Measurements from ENCODE around the gene CDC42BPB. TPM values are rescaled to one million over a fixed set of nuclear protein-coding genes. Genes with fewer than 3 reads are reported as not detected.

CDC42BPB gene
- total RNA-seq, 1 experiment from 2014 or later, result 103 TPM

DNA sequence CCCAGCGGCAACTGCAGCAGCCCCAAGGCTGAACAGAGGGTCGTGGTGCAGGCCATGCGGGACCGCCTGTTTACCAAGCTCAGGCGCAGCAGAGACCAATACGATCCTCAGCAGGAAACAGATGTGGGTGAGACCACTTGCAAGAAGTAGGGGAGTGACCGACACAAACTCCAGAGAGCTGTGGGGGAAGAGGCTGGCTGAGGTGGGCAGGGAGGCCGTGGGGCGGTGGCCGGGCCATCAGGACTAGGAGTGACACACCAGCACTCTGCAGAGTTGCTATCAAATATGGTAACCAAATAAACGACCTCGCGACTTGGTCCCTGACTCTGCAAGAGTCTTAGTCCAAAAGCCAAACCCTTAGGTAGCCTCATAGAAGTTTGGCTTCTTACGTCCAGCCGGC lies 104.2 kb downstream of the CDC42BPB start:
- WGBS (ENCODE audit: extremely low coverage, insufficient read length, low lambda C conversion rate), result no CpG with 5 or more reads among the region's 15 CpGs
- no peak overlapping the region for H2AFZ ChIP-seq (ENCODE audit: low read length)
- H3K9ac ChIP-seq (ENCODE audit: extremely low read depth, insufficient read length, low read length), result no peak overlapping the region
- no peak overlapping the region for H4K91ac ChIP-seq (ENCODE audit: insufficient read length, low read depth, low read length)
- H3K18ac ChIP-seq (ENCODE audit: insufficient read length, low read depth, low read length), result no peak overlapping the region
- TF ChIP-seq, protein P1, sequence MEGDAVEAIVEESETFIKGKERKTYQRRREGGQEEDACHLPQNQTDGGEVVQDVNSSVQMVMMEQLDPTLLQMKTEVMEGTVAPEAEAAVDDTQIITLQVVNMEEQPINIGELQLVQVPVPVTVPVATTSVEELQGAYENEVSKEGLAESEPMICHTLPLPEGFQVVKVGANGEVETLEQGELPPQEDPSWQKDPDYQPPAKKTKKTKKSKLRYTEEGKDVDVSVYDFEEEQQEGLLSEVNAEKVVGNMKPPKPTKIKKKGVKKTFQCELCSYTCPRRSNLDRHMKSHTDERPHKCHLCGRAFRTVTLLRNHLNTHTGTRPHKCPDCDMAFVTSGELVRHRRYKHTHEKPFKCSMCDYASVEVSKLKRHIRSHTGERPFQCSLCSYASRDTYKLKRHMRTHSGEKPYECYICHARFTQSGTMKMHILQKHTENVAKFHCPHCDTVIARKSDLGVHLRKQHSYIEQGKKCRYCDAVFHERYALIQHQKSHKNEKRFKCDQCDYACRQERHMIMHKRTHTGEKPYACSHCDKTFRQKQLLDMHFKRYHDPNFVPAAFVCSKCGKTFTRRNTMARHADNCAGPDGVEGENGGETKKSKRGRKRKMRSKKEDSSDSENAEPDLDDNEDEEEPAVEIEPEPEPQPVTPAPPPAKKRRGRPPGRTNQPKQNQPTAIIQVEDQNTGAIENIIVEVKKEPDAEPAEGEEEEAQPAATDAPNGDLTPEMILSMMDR (conservative IDR thresholded peaks at IDR 0.05), result no peak
- H3K4me1 Mint-ChIP-seq, result peaks cover 0 to 6% of the 10 kb centered on the region in 2 experiments; a peak in 1 of 4 replicates
- H2BK20ac ChIP-seq (ENCODE audit: low read depth, low read length, poor library complexity, severe bottlenecking), result no peak overlapping the region
- H2BK15ac ChIP-seq (ENCODE audit: low read depth, low read length), result no peak overlapping the region
- no peaks in the 10 kb centered on the region for H3K27me3 Mint-ChIP-seq (ENCODE audit: low read depth)
- no peak overlapping the region for H3K4ac ChIP-seq (ENCODE audit: low read depth, low read length)
- no peak for DNase-seq
- H3K9me3 Mint-ChIP-seq, result no peaks in the 10 kb centered on the region
- no peaks in the 10 kb centered on the region for H3K23me2 ChIP-seq (ENCODE audit: insufficient read length, low read depth, low read length, poor library complexity, severe bottlenecking)
- no peak overlapping the region for H2BK12ac ChIP-seq (ENCODE audit: insufficient read length, low read depth, low read length)
- no peak overlapping the region for H2BK5ac ChIP-seq (ENCODE audit: insufficient read length, low read length)
- no peak overlapping the region for H4K8ac ChIP-seq (replicated peaks; ENCODE audit: insufficient read length, low read depth, low read length)
- no peak overlapping the region for H3K14ac ChIP-seq (ENCODE audit: insufficient read depth, low read length)
- no peak overlapping the region for H2AK5ac ChIP-seq (ENCODE audit: insufficient read length, low read length)
- no peak overlapping the region for H3K56ac ChIP-seq (ENCODE audit: insufficient read length, low read depth, low read length)
- no peaks in the 10 kb centered on the region for H3K9me3 ChIP-seq (ENCODE audit: control insufficient read depth, low read depth, low read length)
- H3K79me1 ChIP-seq (ENCODE audit: insufficient read depth, low read depth, low read length, poor library complexity, severe bottlenecking), result no peaks in the 10 kb centered on the region
- no peaks in the 10 kb centered on the region for H4K20me1 ChIP-seq (ENCODE audit: control insufficient read depth, insufficient read depth, insufficient read length)
- no peak overlapping the region for H4K5ac ChIP-seq (ENCODE audit: insufficient read length, low read depth, low read length)
- peaks cover 24 to 86% (median 84%) of the 10 kb centered on the region in 3 experiments; a peak in 6 of 7 replicates for H3K36me3 Mint-ChIP-seq (ENCODE audit: insufficient read depth in 1 of 3, low read depth in 3 of 3)
- H3K27ac Mint-ChIP-seq, result no peak overlapping the region; a peak in 1 of 7 replicates
- no peak overlapping the region for H2BK120ac ChIP-seq (ENCODE audit: low read depth, low read length, poor library complexity, severe bottlenecking)
- no peak overlapping the region for H3K23ac ChIP-seq (ENCODE audit: insufficient read length, low read depth, low read length)
- no peak overlapping the region for H3K27ac ChIP-seq (ENCODE audit: insufficient read length, low read depth, low read length)
- H3K4me1 ChIP-seq (ENCODE audit: insufficient read depth, low read length), result no peaks in the 10 kb centered on the region
- H3K4me3 Mint-ChIP-seq, result no peak overlapping the region
- H3T11ph ChIP-seq (ENCODE audit: low read length), result no peak overlapping the region
- H3K79me2 ChIP-seq (ENCODE audit: insufficient read depth, low read length), result no peaks in the 10 kb centered on the region
- H3K4me2 ChIP-seq (ENCODE audit: insufficient read depth, insufficient read length, low read length), result no peak overlapping the region
- no peaks in the 10 kb centered on the region for H3K27me3 ChIP-seq (ENCODE audit: insufficient read depth, low read length)

Data from H9 (cell line).